ENCODE measurements around the gene GLUD1.
"Not testable (repeated sequence)": the region's sequence is repeated elsewhere in the genome, so short reads cannot be mapped to it uniquely, and the experiment has no call there.

Gene GLUD1

GRCh38 chr10:87089746-87090145 is 4.9 kb downstream of the GLUD1 start:
- DNase-seq: no peak

DNA sequence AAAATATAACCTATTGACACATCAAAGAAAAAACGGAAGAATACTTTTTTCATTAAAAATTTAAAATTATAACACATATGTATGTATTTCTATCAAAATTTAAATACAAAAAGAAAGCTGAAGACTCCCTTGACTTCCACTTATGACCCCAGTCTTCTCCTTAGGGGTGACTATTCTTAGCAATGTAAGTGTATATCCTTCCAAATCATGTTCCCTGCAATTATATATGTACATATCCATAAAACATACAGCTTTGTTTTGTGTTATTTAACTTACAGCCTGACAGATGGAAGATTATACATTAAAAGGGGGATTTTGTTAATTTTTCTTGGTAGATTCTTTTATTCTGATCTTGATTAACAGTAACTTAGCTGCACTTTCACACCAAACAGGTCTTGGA is 9.1 kb downstream of the GLUD1 start:
- DNase-seq: no peak

GRCh38 chr10:87084291-87084782 is 10.3 kb downstream of the GLUD1 start:
- DNase-seq: not testable (repeated sequence)

DNA sequence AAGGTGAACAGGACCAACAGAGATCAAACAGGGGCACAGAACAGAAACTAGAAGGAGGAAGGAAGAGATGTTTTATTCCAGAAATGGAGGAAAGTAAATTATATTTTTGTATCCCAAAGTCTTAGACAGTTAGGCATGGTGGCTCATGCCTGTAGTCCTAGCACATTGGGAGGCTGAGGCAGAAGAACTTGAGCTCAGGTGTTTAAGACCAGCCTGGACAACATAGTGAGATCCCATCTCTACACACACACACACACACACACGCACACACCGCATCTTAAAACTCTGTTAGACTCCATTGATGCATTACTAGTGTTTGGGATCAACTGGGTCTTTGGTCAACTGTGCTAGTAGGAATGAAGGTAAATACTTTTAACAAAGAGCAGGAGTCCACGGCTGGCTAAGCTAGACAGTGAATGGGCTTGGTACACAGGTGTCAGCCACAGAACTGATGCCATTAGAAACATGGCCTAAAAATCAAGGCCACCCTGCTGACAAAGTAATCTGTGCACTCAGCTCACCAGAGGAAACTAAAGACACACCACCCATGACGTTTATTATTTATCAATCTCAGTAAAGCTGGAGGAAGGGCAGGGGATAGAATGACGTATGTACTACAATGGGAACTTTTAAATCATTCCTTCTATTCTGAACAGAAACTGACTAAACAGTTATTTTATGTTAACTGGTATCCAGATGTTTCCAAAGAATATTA is 10.9 kb downstream of the GLUD1 start:
- not testable (repeated sequence) for DNase-seq

- DNase-seq: not testable (repeated sequence)
These were observed 12.4 kb downstream of the GLUD1 start for GRCh38 chr10:87082219-87082618.

DNA sequence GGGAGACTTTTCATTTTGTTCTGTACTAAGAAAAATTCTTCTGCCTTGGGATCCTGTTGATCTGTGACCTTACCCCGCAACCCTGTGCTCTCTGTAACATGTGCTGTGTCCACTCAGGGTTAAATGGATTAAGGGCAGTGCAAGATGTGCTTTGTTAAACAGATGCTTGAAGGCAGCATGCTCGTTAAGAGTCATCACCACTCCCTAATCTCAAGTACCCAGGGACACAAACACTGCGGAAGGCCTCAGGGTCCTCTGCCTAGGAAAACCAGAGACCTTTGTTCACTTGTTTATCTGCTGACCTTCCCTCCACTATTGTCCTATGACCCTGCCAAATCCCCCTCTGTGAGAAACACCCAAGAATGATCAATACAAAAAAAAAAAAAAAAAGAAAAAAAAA is 13.1 kb downstream of the GLUD1 start:
- not testable (repeated sequence) for DNase-seq

GRCh38 chr10:87080621-87081020 is 14.0 kb downstream of the GLUD1 start:
- DNase-seq: not testable (repeated sequence)

DNA sequence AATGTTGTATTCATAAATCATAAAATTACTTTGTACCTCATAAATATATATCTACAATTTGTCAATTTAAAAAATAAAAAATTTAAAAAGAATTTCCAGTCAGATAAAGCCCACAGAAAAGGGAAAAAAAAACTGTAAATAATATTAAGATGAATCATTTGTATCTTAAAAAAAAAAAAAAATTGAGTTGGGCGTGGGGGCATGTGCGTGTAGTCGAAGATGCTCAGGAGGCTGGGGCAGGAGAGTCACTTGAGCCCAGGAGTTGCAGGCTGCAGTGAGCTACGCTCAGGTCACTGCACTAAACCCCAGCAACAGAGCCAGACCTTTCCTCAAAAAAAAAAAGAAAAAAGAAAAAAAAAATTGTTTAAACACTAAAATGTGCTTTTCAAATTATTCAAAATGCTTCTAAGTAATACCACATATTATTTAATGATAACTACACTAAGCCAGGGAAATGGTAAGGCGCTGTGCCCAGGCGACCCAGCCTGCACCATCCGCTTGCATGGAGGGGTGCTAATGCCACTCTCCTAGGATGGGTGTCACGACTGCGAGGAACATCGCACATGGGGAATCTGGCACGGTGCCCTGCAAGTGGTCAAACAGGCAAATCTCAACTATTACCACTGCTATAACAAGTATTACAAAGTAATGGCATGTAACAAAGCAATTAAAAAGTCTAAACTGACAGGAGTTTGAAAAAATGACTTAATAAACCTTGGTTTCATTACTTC is 15.4 kb downstream of the GLUD1 start:
- DNase-seq: no peak

GRCh38 chr10:87076421-87076820 is 18.2 kb downstream of the GLUD1 start:
- DNase-seq: not testable (repeated sequence)

DNA sequence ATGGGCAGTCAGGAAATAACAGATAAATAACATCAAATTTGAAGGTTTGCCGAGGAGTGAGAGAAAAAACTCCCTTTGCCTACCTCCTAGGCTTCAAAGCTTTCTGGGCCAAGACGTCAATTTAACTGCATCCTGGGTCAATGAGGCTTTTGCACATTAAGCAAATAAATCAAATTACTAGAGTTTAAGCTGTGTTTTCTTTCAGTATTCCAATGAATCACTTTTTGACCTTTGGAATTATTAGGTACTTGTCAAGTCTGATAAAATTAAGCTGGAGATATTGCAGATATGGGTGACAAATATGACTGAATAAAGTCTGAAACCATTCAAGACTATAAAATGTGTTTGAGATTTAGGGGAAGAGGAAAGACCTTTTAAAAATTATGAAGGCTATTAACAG is 22.2 kb downstream of the GLUD1 start:
- no peak for DNase-seq

GRCh38 chr10:87068281-87068680 is 26.4 kb downstream of the GLUD1 start:
- no peak for DNase-seq

- no peak for DNase-seq
These were observed 27.8 kb downstream of the GLUD1 start for GRCh38 chr10:87066865-87067264.

GRCh38 chr10:87066178-87066577 is 28.5 kb downstream of the GLUD1 start:
- DNase-seq: no peak

DNA sequence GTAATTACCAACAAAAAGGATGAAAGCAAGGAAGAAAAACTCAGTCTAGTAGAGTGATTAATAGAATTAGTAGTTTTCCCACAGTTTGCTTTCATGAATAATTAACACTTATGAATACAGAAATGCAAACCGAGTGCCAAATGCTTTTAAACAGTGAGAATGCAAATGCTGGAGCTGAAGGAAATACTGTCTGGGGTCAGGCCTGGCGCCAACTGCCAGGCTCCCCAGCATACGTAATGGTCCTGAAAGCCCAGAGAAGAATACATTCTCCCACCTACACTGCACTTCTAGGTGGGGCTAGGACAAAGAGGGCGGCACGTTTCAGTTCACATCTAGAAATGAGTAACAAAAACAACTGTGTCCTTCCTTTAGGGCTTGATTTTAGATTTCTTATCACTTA is 30.0 kb downstream of the GLUD1 start:
- DNase-seq: no peak

DNA sequence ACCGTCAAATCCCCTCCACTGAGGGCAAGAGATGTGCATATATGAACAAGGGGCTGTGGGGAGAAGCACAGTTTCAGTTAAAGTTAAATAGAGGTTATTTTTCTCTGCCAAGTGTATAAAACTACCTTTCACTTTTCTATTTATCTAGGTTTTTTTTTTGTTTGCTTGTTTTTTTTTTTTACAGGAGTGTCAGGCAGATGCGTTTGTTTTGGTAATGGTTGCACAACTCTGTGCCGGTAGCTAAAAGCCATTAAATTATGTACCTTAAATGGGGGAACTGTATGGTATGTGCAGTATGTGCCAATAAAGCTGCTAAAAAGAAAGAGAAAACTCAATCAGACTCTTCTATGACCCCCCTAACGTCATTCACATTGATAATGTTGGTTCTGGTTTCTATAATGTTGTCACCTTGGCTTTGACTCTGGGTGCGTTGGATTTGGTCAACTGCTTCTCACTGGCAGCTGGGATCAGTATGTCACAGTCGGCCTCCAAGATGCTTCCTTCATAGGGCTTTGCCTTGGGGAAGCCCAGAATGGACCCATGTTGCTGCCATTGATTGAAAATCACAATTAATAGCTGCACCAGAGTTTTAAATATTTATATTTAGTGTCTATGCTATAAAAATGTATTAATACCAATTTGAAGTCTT is 34.2 kb downstream of the GLUD1 start:
- DNase-seq: no peak

- no peak for DNase-seq
These were observed 35.2 kb downstream of the GLUD1 start for GRCh38 chr10:87059401-87059800.

GRCh38 chr10:87058171-87058570 is 36.5 kb downstream of the GLUD1 start:
- DNase-seq: no peak

DNA sequence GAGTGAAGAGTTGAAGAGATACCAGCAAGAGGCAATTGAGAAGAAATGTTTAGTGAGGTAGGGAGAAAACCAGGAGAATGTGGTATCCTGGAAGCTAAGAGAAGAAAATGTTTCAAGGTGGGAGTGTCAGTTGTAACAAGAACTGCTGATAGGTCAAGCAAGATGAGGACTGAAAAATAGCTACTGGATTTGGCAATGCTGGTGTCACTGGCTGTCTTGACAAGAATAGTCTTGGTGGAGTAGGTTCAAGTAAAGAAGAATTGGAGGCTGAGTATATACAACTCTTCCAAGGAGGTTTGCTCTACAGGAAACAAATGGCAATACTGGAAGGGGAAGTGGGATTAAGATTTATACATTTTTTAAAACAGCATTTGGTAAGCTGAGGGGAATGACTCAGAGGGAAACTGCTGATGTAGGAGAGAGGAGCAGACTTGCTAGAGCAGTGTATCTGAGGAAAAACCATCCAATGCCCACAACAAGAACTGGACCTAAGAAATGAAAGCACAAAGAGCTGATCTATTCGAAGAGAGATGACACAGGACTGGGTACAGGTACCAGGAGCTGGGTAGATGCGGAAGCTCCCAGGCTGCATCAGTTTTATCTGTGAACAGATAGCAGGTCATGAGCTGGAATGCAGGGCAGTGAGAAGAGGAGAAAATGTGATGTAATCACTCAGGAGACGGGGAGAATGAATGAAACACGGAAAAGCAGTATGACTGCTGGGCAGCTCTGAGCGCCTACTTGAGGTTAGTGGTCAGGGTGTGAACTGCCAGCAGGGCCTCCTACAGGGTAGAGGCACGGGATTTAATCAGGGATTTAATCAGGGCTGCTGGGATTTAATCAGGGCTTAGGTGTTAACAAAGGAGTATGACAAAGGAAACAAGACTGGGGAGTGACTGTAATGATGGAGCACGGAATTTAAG is 40.0 kb downstream of the GLUD1 start:
- no peak for DNase-seq

DNA sequence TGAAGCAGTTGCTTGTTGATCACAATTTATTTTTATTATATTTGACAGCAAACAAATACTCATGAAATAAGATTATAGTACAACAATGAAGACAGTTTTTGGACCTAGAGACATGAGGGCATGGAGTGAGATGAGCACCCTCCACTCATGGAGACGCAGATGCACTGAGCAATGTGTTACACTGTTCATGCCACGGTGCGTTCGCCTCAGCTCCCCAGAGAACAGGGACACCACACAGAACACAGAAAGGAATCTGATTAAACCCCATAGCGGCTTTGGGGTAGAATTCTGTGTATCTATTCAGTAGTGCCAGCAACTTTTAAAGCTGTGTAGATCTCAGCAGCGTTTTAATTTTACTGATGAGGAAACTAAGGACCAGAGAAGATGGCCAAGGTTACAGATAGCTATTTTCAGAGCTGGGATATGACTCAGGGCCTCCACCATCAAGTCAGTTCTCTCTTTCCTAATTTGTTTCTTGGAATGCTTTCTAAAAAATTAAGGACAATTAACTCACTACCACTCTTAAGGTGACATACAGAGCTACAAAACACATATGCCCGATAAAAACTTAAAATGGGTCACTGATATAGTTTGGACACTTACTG is 41.0 kb downstream of the GLUD1 start:
- DNase-seq: no peak

GRCh38 chr10:87053111-87053510 is 41.5 kb downstream of the GLUD1 start:
- DNase-seq: no peak

- DNase-seq: no peak
These were observed 49.2 kb downstream of the GLUD1 start for GRCh38 chr10:87045434-87045938.

DNA sequence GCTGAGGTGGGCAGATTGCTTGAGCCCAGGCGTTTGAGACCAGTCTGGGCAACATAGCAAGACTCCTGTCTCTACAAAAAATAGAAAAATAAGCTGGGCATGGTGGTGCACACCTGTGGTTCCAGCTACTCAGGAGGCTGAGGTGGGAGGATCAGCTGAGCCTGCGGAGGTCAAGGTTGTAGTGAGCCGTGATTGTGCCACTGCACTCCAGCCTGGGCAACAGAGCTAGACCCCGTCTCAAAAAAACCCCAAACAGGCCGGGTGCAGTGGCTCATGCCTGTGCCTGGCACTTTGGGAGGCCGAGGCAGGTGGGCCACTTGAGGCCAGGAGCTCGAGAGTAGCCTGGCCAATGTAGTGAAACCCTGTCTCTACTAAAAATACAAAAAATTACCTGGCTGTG is 51.1 kb downstream of the GLUD1 start:
- DNase-seq: not testable (repeated sequence)
